K562 (cell line): ENCODE measurements around the gene ASS1.

Experiments
- CHD2 ChIP-seq: IDR thresholded peaks from 2 replicates; pipeline ENCODE4 v1.6.1; 2011; ENCODE audit warnings: low read depth, low read length
- CHD7 ChIP-seq: fragments of 200-600 bp; sonication (generic); IDR thresholded peaks from one replicate; pipeline ENCODE4 v1.6.1; 2012; ENCODE audit warnings: mild to moderate bottlenecking, low read depth, low read length, inconsistent platforms
- CTCF ChIP-seq, 3 experiments: IDR thresholded peaks in 2 of 3; conservative IDR thresholded peaks in 1 of 3; 2 replicates each; pipeline ENCODE4 v1.5.1; 2011 to 2012; ENCODE audit warnings: low read length in 3 of 3, mild to moderate bottlenecking in 3 of 3, control low read depth in 2 of 3, improper control_type of control experiment in 1 of 3, inconsistent platforms in 1 of 3, low read depth in 1 of 3, mixed read lengths in 1 of 3, moderate library complexity in 1 of 3; ENCODE audit not compliant: insufficient read depth in 2 of 3
- GABPA ChIP-seq: fragments of 200-800 bp; sonication (Bioruptor generic); conservative IDR thresholded peaks from 2 replicates; pipeline ENCODE4 v1.6.1; 2016; ENCODE audit warnings: low read depth, missing genetic modification characterization, missing compliant biosample characterization
- GATA2 ChIP-seq: sonication (generic); formaldehyde crosslinking; IDR thresholded peaks from 2 replicates; pipeline ENCODE4 v1.4.0; 2020; ENCODE audit warnings: mild to moderate bottlenecking, missing genetic modification reagents
- HCFC1 ChIP-seq: IDR thresholded peaks from 2 replicates; pipeline ENCODE4 v1.6.1; 2012; ENCODE audit warnings: low read depth, low read length, improper control_type of control experiment
- HDAC8 ChIP-seq: fragments of 450-650 bp; IDR thresholded peaks from 2 replicates; pipeline ENCODE4 v1.6.1; 2016; ENCODE audit warnings: mild to moderate bottlenecking, missing genetic modification characterization, moderate library complexity, missing compliant biosample characterization
- KDM4B ChIP-seq, 2 experiments: fragments of 450-650 bp in 1 of 2; sonication (generic) in 1 of 2; IDR thresholded peaks; 2 replicates each; pipeline ENCODE4 v1.6.1; 2016 to 2017; ENCODE audit warnings: borderline replicate concordance in 2 of 2, antibody characterized with exemption in 1 of 2, low read depth in 1 of 2, mild to moderate bottlenecking in 1 of 2
- NFXL1 ChIP-seq: fragments of 450-650 bp; formaldehyde crosslinking; IDR thresholded peaks from 2 replicates; pipeline ENCODE4 v1.4.0; 2021; ENCODE audit warnings: mild to moderate bottlenecking
- RFX5 ChIP-seq: IDR thresholded peaks from 2 replicates; pipeline ENCODE4 v1.6.1; 2011; ENCODE audit warnings: low read depth, mild to moderate bottlenecking, improper control_type of control experiment, low read length
- SMC3 ChIP-seq: conservative IDR thresholded peaks from 2 replicates; pipeline ENCODE4 v1.6.1; 2011; ENCODE audit warnings: low read depth, low read length, improper control_type of control experiment; ENCODE audit not compliant: insufficient read depth
- XRCC4 ChIP-seq: IDR thresholded peaks from one replicate; pipeline ENCODE4 v1.6.1; 2011; ENCODE audit not compliant: insufficient read depth, insufficient read length; ENCODE audit errors: extremely low read depth
- ZNF639 ChIP-seq, 2 experiments: fragments of 200-800 bp in 1 of 2; sonication (Bioruptor generic) in 1 of 2; sonication (generic) in 1 of 2; formaldehyde crosslinking in 1 of 2; IDR thresholded peaks in 1 of 2; conservative IDR thresholded peaks in 1 of 2; 2 replicates each; pipeline versions ENCODE4 v1.5.0 to v1.6.1; 2016 to 2020; ENCODE audit warnings: missing compliant biosample characterization in 1 of 2, missing genetic modification characterization in 1 of 2, missing genetic modification reagents in 1 of 2

- TF ChIP-seq CHD2 = no peak
- TF ChIP-seq KDM4B (IDR thresholded peaks at IDR 0.05; ENCODE audit: borderline replicate concordance in 2 of 2, low read depth in 1 of 2) = no peak
- no peak for TF ChIP-seq ZNF639 (CRISPR knock-in tag; conservative IDR thresholded peaks at IDR 0.05 in 1 of 2, IDR thresholded peaks at IDR 0.05 in 1 of 2)
- TF ChIP-seq GATA2 = no peak
- TF ChIP-seq HDAC8 (tag) = no peak
- no peak for TF ChIP-seq GABPA (tag)
- TF ChIP-seq XRCC4 = no peak
- TF ChIP-seq HCFC1 = no peak
- no peak for TF ChIP-seq RFX5
- no peak for TF ChIP-seq NFXL1
- no peak for TF ChIP-seq CHD7
- no peak for TF ChIP-seq CTCF (IDR thresholded peaks at IDR 0.05 in 2 of 3, conservative IDR thresholded peaks at IDR 0.05 in 1 of 3; ENCODE audit: insufficient read depth in 2 of 3, low read depth in 1 of 3, low read length in 3 of 3)
- no peak for TF ChIP-seq SMC3
Measured at GRCh38 chr9:130493476-130493875, 48.7 kb downstream of the ASS1 start.
